B cell (primary cell): ENCODE data around the gene IPO11.

Experiments
- CTCF ChIP-seq: fragments of 200-600 bp; IDR thresholded peaks from one replicate; pipeline ENCODE4 v1.8.0; 2022; ENCODE audit warnings: antibody characterized with exemption, mild to moderate bottlenecking
- EZH2 ChIP-seq: IDR thresholded peaks from 2 replicates; pipeline ENCODE4 v1.6.1; 2012; ENCODE audit warnings: borderline replicate concordance, low read depth, mild to moderate bottlenecking, moderate library complexity, low read length; ENCODE audit not compliant: insufficient read depth, poor library complexity, severe bottlenecking

DNA sequence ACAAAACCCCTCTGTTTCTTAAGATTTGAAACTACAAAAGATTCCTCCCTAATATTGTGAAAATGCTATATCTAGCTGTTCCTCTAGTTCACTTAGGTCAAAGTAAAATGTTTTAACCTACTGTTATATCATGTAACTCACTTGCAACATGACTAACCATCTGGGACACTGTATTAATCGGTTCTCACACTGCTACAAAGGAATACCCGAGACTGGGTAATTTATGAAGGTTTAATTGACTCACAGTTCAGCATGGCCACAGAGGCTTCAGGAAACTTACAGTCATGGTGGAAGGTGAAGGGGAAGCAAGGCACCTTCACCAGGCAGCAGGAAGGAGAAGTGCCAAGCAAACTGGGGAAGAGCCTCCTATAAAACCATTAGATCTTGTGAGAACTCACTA is 43.5 kb upstream of the IPO11 start:
- TF ChIP-seq CTCF = no peak
- no peak for TF ChIP-seq EZH2
